H9 (cell line): Measurements from ENCODE around the gene NFKB2. TPM values are rescaled to one million over a fixed set of nuclear protein-coding genes. Genes with fewer than 3 reads are reported as not detected.

ENCODE experiments used
- DNase-seq: peaks from one replicate; pipeline ENCODE4 v3.0.0-alpha.2; 2017
- H2AFZ ChIP-seq: one replicate; pipeline ENCODE4 v1.6.1; 2013; ENCODE audit warnings: mild to moderate bottlenecking, low read length, control low read depth, moderate library complexity
- H2AK5ac ChIP-seq: 2 replicates; pipeline ENCODE4 v1.6.1; 2013; ENCODE audit warnings: low read length, control low read depth, mixed read lengths; ENCODE audit not compliant: insufficient read length
- H2BK120ac ChIP-seq: one replicate; pipeline ENCODE4 v1.6.1; 2013; ENCODE audit warnings: low read depth, mild to moderate bottlenecking, low read length, control low read depth, inconsistent platforms; ENCODE audit not compliant: poor library complexity, severe bottlenecking
- H2BK12ac ChIP-seq: 2 replicates; pipeline ENCODE4 v1.6.1; 2013; ENCODE audit warnings: low read length, control low read depth, mixed read lengths, low read depth; ENCODE audit not compliant: insufficient read length
- H2BK15ac ChIP-seq: 2 replicates; pipeline ENCODE4 v1.6.1; 2013; ENCODE audit warnings: low read depth, low read length, control low read depth
- H2BK20ac ChIP-seq: one replicate; pipeline ENCODE4 v1.6.1; 2013; ENCODE audit warnings: low read depth, mild to moderate bottlenecking, low read length, control low read depth, inconsistent platforms; ENCODE audit not compliant: poor library complexity, severe bottlenecking
- H2BK5ac ChIP-seq: 2 replicates; pipeline ENCODE4 v1.6.1; 2013; ENCODE audit warnings: low read length, control low read depth, mixed read lengths; ENCODE audit not compliant: insufficient read length
- H3K14ac ChIP-seq: 2 replicates; pipeline ENCODE4 v1.6.1; 2013; ENCODE audit warnings: low read length, control low read depth; ENCODE audit not compliant: insufficient read depth
- H3K18ac ChIP-seq: 2 replicates; pipeline ENCODE4 v1.6.1; 2013; ENCODE audit warnings: low read depth, mild to moderate bottlenecking, mixed read lengths, low read length, control low read depth; ENCODE audit not compliant: insufficient read length
- H3K23ac ChIP-seq: 2 replicates; pipeline ENCODE4 v1.6.1; 2013; ENCODE audit warnings: low read length, control low read depth, mixed read lengths, low read depth; ENCODE audit not compliant: insufficient read length
- H3K23me2 ChIP-seq: 2 replicates; pipeline ENCODE4 v1.6.1; 2013; ENCODE audit warnings: low read depth, mild to moderate bottlenecking, mixed read lengths, low read length, control low read depth; ENCODE audit not compliant: insufficient read length, poor library complexity, severe bottlenecking
- H3K27ac ChIP-seq: 2 replicates; pipeline ENCODE4 v1.5.1; 2013; ENCODE audit warnings: low read length, control low read depth, mixed read lengths, low read depth; ENCODE audit not compliant: insufficient read length
- H3K27me3 ChIP-seq: 2 replicates; pipeline ENCODE4 v1.6.1; 2013; ENCODE audit warnings: low read length, control low read depth, inconsistent platforms; ENCODE audit not compliant: insufficient read depth
- H3K4ac ChIP-seq: 2 replicates; pipeline ENCODE4 v1.6.1; 2013; ENCODE audit warnings: low read depth, mild to moderate bottlenecking, control low read depth, inconsistent platforms, low read length, moderate library complexity
- H3K4me1 ChIP-seq: 2 replicates; pipeline ENCODE4 v1.6.1; 2013; ENCODE audit warnings: low read length, control low read depth, inconsistent platforms; ENCODE audit not compliant: insufficient read depth
- H3K4me2 ChIP-seq: 2 replicates; pipeline ENCODE4 v1.6.1; 2013; ENCODE audit warnings: low read length, control low read depth, mixed read lengths; ENCODE audit not compliant: insufficient read length, insufficient read depth
- H3K56ac ChIP-seq: 2 replicates; pipeline ENCODE4 v1.6.1; 2013; ENCODE audit warnings: low read depth, mild to moderate bottlenecking, mixed read lengths, low read length, control low read depth; ENCODE audit not compliant: insufficient read length
- H3K79me1 ChIP-seq: 2 replicates; pipeline ENCODE4 v1.6.1; 2013; ENCODE audit warnings: low read depth, mild to moderate bottlenecking, moderate library complexity, low read length, control low read depth, inconsistent platforms; ENCODE audit not compliant: insufficient read depth, poor library complexity, severe bottlenecking
- H3K79me2 ChIP-seq: 2 replicates; pipeline ENCODE4 v1.6.1; 2013; ENCODE audit warnings: low read length, control low read depth, inconsistent platforms; ENCODE audit not compliant: insufficient read depth
- H3K9ac ChIP-seq: 2 replicates; pipeline ENCODE4 v1.6.1; 2013; ENCODE audit warnings: low read length, control low read depth, mixed read lengths; ENCODE audit not compliant: insufficient read length; ENCODE audit errors: extremely low read depth
- H3K9me3 ChIP-seq: one replicate; pipeline ENCODE4 v1.6.1; 2013; ENCODE audit warnings: low read depth, low read length, inconsistent platforms; ENCODE audit not compliant: control insufficient read depth
- H3T11ph ChIP-seq: one replicate; pipeline ENCODE4 v1.6.1; 2013; ENCODE audit warnings: mild to moderate bottlenecking, low read length, control low read depth, inconsistent platforms
- H4K20me1 ChIP-seq: one replicate; pipeline ENCODE4 v1.6.1; 2013; ENCODE audit not compliant: control insufficient read depth, insufficient read length, insufficient read depth
- H4K5ac ChIP-seq: 2 replicates; pipeline ENCODE4 v1.6.1; 2013; ENCODE audit warnings: low read depth, mild to moderate bottlenecking, mixed read lengths, low read length, control low read depth; ENCODE audit not compliant: insufficient read length
- H4K8ac ChIP-seq: replicated peaks from 2 replicates; pipeline ENCODE4 v1.6.1; 2013; ENCODE audit warnings: low read length, control low read depth, mixed read lengths, low read depth; ENCODE audit not compliant: insufficient read length
- H4K91ac ChIP-seq: 2 replicates; pipeline ENCODE4 v1.6.1; 2013; ENCODE audit warnings: low read depth, mild to moderate bottlenecking, moderate library complexity, mixed read lengths, low read length, control low read depth; ENCODE audit not compliant: insufficient read length
- H3K27ac Mint-ChIP-seq, 3 experiments: 2 replicates in 2 of 3; 3 replicates in 1 of 3; pipeline ENCODE4 v1.8.0; 2020 to 2021; ENCODE audit warnings: mixed read lengths in 3 of 3, mild to moderate bottlenecking in 1 of 3, moderate library complexity in 1 of 3
- H3K27me3 Mint-ChIP-seq: 2 replicates; pipeline ENCODE4 v1.8.0; 2021; ENCODE audit warnings: low read depth, mild to moderate bottlenecking, moderate library complexity, mixed read lengths
- H3K36me3 Mint-ChIP-seq, 3 experiments: 2 replicates in 2 of 3; 3 replicates in 1 of 3; pipeline ENCODE4 v1.8.0; 2020 to 2021; ENCODE audit warnings: low read depth in 3 of 3, mixed read lengths in 3 of 3; ENCODE audit not compliant: insufficient read depth in 1 of 3
- H3K4me1 Mint-ChIP-seq, 2 experiments: 2 replicates each; pipeline ENCODE4 v1.8.0; 2020; ENCODE audit warnings: mixed read lengths in 2 of 2
- H3K4me3 Mint-ChIP-seq, 2 experiments: 2 replicates in 1 of 2; 3 replicates in 1 of 2; pipeline ENCODE4 v1.8.0; 2020 to 2021; ENCODE audit warnings: mild to moderate bottlenecking in 2 of 2, mixed read lengths in 2 of 2, moderate library complexity in 1 of 2
- H3K9me3 Mint-ChIP-seq, 2 experiments: 2 replicates in 1 of 2; 3 replicates in 1 of 2; pipeline ENCODE4 v1.8.0; 2020; ENCODE audit warnings: mild to moderate bottlenecking in 2 of 2, mixed read lengths in 2 of 2, moderate library complexity in 1 of 2
- whole genome bisulfite sequencing: extraction: QIAGEN DNeasy Blood & Tissue Kit; methylation state at CpG from one replicate; pipeline ENCODE4 v1.1.7; 2013; ENCODE audit warnings: missing lambda C conversion rate, low lambda C conversion rate, mixed read lengths; ENCODE audit not compliant: insufficient read length; ENCODE audit errors: extremely low coverage; 5-methylcytosine and 5-hydroxymethylcytosine counted together
- total RNA-seq: library from RNA; stranded (reverse); gene quantifications from 2 replicates; pipeline ENCODE4 v1.2.1, GENCODE V29; 2021
- TF ChIP-seq, protein P1 (sequence below): fragments of 200-600 bp; sonication (generic); conservative IDR thresholded peaks from 3 replicates; pipeline ENCODE4 v1.8.0; 2021; ENCODE audit warnings: antibody characterized with exemption, mild to moderate bottlenecking

NFKB2 gene
- total RNA-seq, 1 experiment from 2014 or later: 23.7 TPM

DNA sequence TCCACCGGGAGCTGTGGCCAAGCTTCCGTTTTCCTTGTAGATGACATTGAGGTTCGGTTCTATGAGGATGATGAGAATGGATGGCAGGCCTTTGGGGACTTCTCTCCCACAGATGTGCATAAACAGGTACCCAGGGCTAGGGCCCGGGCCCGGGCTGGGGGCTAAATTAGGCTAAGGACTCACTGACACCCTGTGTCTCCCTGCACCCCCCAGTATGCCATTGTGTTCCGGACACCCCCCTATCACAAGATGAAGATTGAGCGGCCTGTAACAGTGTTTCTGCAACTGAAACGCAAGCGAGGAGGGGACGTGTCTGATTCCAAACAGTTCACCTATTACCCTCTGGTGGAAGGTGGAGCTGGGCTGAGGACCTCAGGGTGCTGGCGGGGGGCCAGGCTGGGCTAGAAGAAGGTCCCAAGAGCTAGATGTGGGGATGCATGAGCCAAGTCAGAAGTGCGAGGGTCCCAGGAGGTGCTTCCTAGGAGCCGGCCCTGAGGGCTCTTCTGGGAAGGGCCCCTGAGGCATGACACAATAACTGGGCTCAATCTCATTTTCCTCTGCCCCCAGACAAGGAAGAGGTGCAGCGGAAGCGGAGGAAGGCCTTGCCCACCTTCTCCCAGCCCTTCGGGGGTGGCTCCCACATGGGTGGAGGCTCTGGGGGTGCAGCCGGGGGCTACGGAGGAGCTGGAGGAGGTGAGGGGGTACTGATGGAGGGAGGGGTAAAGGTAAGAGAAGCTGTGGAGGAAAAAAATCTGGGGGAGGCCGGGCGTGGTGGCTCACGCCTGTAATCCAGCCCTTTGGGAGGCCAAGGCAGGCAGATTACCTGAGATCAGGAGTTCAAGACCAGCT is 2.9 kb downstream of the NFKB2 start:
- Histone ChIP-seq H3K9me3 (no peaks in the 10 kb centered on the region), H3K9ac (no peak overlapping the region), H2BK5ac (no peak overlapping the region), H3K79me1 (no peaks in the 10 kb centered on the region), H2AFZ (no peak overlapping the region), H3K4ac (no peak overlapping the region), H2AK5ac (no peak overlapping the region), H3K23ac (no peak overlapping the region), H3K79me2 (no peaks in the 10 kb centered on the region), H3K23me2 (peaks cover 17% of the 10 kb centered on the region), H3K27me3 (peaks cover 3% of the 10 kb centered on the region; the same call in 1 of the 2 replicates), H2BK20ac (no peak overlapping the region), H4K5ac (no peak overlapping the region), H2BK12ac (no peak overlapping the region), H3T11ph (no peak overlapping the region), H2BK120ac (no peak overlapping the region), H2BK15ac (no peak overlapping the region), H4K91ac (no peak overlapping the region), H3K4me1 (no peaks in the 10 kb centered on the region), H4K20me1 (peaks cover 4% of the 10 kb centered on the region), H3K18ac (no peak overlapping the region), H3K56ac (no peak overlapping the region), H4K8ac (no peak overlapping the region), H3K27ac (no peak overlapping the region), H3K14ac (no peak overlapping the region), H3K4me2 (no peak overlapping the region)
- H3K27ac Mint-ChIP-seq: no peak overlapping the region
- H3K4me3 Mint-ChIP-seq: peak overlapping the region; percentile 47 to 75
- no peaks in the 10 kb centered on the region for H3K9me3 Mint-ChIP-seq
- no peak for DNase-seq
- H3K36me3 Mint-ChIP-seq: peaks cover 1 to 31% (median 21%) of the 10 kb centered on the region in 3 experiments; a peak in 5 of 7 replicates
- peaks cover 49% of the 10 kb centered on the region for H3K27me3 Mint-ChIP-seq
- TF ChIP-seq, protein P1, sequence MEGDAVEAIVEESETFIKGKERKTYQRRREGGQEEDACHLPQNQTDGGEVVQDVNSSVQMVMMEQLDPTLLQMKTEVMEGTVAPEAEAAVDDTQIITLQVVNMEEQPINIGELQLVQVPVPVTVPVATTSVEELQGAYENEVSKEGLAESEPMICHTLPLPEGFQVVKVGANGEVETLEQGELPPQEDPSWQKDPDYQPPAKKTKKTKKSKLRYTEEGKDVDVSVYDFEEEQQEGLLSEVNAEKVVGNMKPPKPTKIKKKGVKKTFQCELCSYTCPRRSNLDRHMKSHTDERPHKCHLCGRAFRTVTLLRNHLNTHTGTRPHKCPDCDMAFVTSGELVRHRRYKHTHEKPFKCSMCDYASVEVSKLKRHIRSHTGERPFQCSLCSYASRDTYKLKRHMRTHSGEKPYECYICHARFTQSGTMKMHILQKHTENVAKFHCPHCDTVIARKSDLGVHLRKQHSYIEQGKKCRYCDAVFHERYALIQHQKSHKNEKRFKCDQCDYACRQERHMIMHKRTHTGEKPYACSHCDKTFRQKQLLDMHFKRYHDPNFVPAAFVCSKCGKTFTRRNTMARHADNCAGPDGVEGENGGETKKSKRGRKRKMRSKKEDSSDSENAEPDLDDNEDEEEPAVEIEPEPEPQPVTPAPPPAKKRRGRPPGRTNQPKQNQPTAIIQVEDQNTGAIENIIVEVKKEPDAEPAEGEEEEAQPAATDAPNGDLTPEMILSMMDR: no peak
- WGBS: no CpG with 5 or more reads among the region's 21 CpGs
- peaks cover 17 to 31% of the 10 kb centered on the region in 2 experiments for H3K4me1 Mint-ChIP-seq
